ENCODE measurements around the gene TRIOBP. TPM values are rescaled to one million over a fixed set of nuclear protein-coding genes. Genes with fewer than 3 reads are reported as not detected.

The TRIOBP gene
- total and polyA plus RNA-seq, 2 of the 13 experiments (the other 11 are each of a cell fraction or from before 2014, with no cell fraction given), result 6.1 to 15.4 TPM

DNA sequence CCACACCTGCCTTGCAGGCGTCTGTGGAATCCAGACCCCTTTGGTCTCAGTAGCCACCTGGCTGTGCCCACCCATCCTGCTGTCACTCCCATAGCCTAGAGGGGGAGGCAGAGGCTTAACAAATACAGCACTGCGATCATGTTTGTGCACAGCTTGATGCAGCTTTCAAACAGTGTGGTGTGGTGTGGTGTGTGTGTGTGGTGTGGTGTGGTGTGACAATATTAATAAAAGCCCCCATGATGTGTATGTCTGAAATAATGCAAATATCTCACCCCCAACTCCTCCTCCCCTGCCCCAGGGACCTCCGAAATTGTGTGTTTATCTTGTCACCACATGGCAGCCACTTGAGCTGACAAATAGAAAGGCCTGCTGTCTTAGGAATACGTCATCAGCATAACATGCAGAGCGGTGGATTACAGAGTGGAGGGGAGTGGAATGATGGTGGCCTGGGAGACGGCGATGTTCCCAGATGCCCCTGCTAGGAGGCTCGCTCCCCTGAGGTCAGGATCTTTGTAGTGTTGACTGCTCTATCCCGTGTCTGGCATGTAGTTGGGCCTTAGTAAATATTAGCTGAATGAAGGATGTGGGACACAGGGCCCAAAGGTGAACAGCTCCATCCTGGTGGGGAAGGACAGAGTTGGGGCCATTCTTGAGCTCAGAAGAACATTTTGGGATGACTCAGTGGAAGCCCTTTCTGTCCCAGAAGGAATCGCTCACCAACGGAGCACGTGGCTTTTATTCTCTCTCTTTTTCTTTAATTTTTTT is 35.5 kb upstream of the TRIOBP start (continued):
- TF ChIP-seq ZBTB21 (CRISPR knock-in tag; IDR thresholded peaks at IDR 0.05) (0 out of 2 replicates have a peak, but pooled peaks have one; percentile 53), TBX2 (CRISPR knock-in tag; IDR thresholded peaks at IDR 0.05; ENCODE audit: borderline replicate concordance) (peak; percentile 53; the same call in 1 of the 2 replicates), SP5 (CRISPR knock-in tag; IDR thresholded peaks at IDR 0.05; ENCODE audit: borderline replicate concordance, low read depth) (peak; percentile 44; the same call in 1 of the 2 replicates), RAD21 (CRISPR knock-in tag; IDR thresholded peaks at IDR 0.05) (peak; percentile 66; the same call in 1 of the 2 replicates), CCAR2 (optimal IDR thresholded peaks at IDR 0.05; ENCODE audit: low read depth, low read length) (no peak), ZBTB3 (CRISPR knock-in tag; IDR thresholded peaks at IDR 0.05; ENCODE audit: borderline replicate concordance, low read depth) (no peak), MEIS2 (CRISPR knock-in tag; IDR thresholded peaks at IDR 0.05) (0 out of 2 replicates have a peak, but pooled peaks have one; percentile 33), RBM22 (optimal IDR thresholded peaks at IDR 0.05; ENCODE audit: low read length) (peak; percentile 45), ZNF501 (CRISPR knock-in tag; IDR thresholded peaks at IDR 0.05) (0 out of 2 replicates have a peak, but pooled peaks have one; percentile 39), ZNF556 (CRISPR knock-in tag; IDR thresholded peaks at IDR 0.05; ENCODE audit: borderline replicate concordance) (peak; percentile 51; the same call in 1 of the 2 replicates), KDM1A (CRISPR knock-in tag; IDR thresholded peaks at IDR 0.05) (peak; percentile 70), TGIF2 (CRISPR knock-in tag; IDR thresholded peaks at IDR 0.05) (peak; percentile 90), RARA (CRISPR knock-in tag; IDR thresholded peaks at IDR 0.05) (peak; percentile 78), PHF8 (CRISPR knock-in tag; IDR thresholded peaks at IDR 0.05) (peak; percentile 24; the same call in 1 of the 2 replicates), ZNF296 (CRISPR knock-in tag; conservative IDR thresholded peaks at IDR 0.05) (no peak)
- TF ChIP-seq, protein P1, sequence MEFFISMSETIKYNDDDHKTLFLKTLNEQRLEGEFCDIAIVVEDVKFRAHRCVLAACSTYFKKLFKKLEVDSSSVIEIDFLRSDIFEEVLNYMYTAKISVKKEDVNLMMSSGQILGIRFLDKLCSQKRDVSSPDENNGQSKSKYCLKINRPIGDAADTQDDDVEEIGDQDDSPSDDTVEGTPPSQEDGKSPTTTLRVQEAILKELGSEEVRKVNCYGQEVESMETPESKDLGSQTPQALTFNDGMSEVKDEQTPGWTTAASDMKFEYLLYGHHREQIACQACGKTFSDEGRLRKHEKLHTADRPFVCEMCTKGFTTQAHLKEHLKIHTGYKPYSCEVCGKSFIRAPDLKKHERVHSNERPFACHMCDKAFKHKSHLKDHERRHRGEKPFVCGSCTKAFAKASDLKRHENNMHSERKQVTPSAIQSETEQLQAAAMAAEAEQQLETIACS (CRISPR knock-in tag; IDR thresholded peaks at IDR 0.05), result 0 out of 2 replicates have a peak, but pooled peaks have one; percentile 17
- TF ChIP-seq, protein P2, sequence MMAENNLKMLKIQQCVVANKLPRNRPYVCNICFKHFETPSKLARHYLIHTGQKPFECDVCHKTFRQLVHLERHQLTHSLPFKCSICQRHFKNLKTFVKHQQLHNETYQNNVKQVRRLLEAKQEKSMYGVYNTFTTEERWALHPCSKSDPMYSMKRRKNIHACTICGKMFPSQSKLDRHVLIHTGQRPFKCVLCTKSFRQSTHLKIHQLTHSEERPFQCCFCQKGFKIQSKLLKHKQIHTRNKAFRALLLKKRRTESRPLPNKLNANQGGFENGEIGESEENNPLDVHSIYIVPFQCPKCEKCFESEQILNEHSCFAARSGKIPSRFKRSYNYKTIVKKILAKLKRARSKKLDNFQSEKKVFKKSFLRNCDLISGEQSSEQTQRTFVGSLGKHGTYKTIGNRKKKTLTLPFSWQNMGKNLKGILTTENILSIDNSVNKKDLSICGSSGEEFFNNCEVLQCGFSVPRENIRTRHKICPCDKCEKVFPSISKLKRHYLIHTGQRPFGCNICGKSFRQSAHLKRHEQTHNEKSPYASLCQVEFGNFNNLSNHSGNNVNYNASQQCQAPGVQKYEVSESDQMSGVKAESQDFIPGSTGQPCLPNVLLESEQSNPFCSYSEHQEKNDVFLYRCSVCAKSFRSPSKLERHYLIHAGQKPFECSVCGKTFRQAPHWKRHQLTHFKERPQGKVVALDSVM (CRISPR knock-in tag; IDR thresholded peaks at IDR 0.05), result peak; percentile 37; the same call in 1 of the 2 replicates
- TF ChIP-seq, protein P3, sequence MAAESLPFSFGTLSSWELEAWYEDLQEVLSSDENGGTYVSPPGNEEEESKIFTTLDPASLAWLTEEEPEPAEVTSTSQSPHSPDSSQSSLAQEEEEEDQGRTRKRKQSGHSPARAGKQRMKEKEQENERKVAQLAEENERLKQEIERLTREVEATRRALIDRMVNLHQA (CRISPR knock-in tag; IDR thresholded peaks at IDR 0.05), result no peak
- TF ChIP-seq, protein P4, sequence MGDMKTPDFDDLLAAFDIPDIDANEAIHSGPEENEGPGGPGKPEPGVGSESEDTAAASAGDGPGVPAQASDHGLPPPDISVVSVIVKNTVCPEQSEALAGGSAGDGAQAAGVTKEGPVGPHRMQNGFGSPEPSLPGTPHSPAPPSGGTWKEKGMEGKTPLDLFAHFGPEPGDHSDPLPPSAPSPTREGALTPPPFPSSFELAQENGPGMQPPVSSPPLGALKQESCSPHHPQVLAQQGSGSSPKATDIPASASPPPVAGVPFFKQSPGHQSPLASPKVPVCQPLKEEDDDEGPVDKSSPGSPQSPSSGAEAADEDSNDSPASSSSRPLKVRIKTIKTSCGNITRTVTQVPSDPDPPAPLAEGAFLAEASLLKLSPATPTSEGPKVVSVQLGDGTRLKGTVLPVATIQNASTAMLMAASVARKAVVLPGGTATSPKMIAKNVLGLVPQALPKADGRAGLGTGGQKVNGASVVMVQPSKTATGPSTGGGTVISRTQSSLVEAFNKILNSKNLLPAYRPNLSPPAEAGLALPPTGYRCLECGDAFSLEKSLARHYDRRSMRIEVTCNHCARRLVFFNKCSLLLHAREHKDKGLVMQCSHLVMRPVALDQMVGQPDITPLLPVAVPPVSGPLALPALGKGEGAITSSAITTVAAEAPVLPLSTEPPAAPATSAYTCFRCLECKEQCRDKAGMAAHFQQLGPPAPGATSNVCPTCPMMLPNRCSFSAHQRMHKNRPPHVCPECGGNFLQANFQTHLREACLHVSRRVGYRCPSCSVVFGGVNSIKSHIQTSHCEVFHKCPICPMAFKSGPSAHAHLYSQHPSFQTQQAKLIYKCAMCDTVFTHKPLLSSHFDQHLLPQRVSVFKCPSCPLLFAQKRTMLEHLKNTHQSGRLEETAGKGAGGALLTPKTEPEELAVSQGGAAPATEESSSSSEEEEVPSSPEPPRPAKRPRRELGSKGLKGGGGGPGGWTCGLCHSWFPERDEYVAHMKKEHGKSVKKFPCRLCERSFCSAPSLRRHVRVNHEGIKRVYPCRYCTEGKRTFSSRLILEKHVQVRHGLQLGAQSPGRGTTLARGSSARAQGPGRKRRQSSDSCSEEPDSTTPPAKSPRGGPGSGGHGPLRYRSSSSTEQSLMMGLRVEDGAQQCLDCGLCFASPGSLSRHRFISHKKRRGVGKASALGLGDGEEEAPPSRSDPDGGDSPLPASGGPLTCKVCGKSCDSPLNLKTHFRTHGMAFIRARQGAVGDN (CRISPR knock-in tag; IDR thresholded peaks at IDR 0.05), result peak; percentile 43
- TF ChIP-seq, protein P5, sequence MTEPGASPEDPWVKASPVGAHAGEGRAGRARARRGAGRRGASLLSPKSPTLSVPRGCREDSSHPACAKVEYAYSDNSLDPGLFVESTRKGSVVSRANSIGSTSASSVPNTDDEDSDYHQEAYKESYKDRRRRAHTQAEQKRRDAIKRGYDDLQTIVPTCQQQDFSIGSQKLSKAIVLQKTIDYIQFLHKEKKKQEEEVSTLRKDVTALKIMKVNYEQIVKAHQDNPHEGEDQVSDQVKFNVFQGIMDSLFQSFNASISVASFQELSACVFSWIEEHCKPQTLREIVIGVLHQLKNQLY (CRISPR knock-in tag; IDR thresholded peaks at IDR 0.05), result 0 out of 2 replicates have a peak, but pooled peaks have one; percentile 23
